Hepatocyte (in vitro differentiated cells): ENCODE data around the gene LPAR2.

ENCODE experiments used
- EZH2 ChIP-seq: fragments of 200-600 bp; sonication (generic); IDR thresholded peaks from 2 replicates; pipeline ENCODE4 v1.6.1; 2016; ENCODE audit warnings: antibody characterized with exemption, mild to moderate bottlenecking, borderline replicate concordance
- EZH2phosphoT487 ChIP-seq: fragments of 200-600 bp; sonication (generic); IDR thresholded peaks from one replicate; pipeline ENCODE4 v1.6.1; 2018; ENCODE audit warnings: antibody characterized with exemption, mild to moderate bottlenecking, low read depth, moderate library complexity; ENCODE audit not compliant: unreplicated experiment, severe bottlenecking
- TF ChIP-seq, protein P1 (sequence below): fragments of 200-600 bp; sonication (generic); IDR thresholded peaks from 2 replicates; pipeline ENCODE4 v1.5.1; 2016; ENCODE audit warnings: antibody characterized with exemption, mild to moderate bottlenecking; ENCODE audit not compliant: poor library complexity

- TF ChIP-seq, protein P1, sequence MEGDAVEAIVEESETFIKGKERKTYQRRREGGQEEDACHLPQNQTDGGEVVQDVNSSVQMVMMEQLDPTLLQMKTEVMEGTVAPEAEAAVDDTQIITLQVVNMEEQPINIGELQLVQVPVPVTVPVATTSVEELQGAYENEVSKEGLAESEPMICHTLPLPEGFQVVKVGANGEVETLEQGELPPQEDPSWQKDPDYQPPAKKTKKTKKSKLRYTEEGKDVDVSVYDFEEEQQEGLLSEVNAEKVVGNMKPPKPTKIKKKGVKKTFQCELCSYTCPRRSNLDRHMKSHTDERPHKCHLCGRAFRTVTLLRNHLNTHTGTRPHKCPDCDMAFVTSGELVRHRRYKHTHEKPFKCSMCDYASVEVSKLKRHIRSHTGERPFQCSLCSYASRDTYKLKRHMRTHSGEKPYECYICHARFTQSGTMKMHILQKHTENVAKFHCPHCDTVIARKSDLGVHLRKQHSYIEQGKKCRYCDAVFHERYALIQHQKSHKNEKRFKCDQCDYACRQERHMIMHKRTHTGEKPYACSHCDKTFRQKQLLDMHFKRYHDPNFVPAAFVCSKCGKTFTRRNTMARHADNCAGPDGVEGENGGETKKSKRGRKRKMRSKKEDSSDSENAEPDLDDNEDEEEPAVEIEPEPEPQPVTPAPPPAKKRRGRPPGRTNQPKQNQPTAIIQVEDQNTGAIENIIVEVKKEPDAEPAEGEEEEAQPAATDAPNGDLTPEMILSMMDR, result no peak
- TF ChIP-seq EZH2 (no peak), EZH2phosphoT487 (no peak)
Observed at GRCh38 chr19:19613506-19613905, 14.5 kb downstream of the LPAR2 start.
